Measurements from ENCODE around the gene WDR89. TPM values are rescaled to one million over a fixed set of nuclear protein-coding genes. Genes with fewer than 3 reads are reported as not detected.

The WDR89 gene
- total and polyA plus RNA-seq, 9 donors = 6.7 to 20.2 (median 13.4) TPM

- no peak overlapping the region for H3K4me3 ChIP-seq
- H3K4me1 ChIP-seq (ENCODE audit: insufficient read depth) = no peaks in the 10 kb centered on the region
- no peaks in the 10 kb centered on the region for H3K27me3 ChIP-seq
- no peak overlapping the region for H3K27ac ChIP-seq
- no peaks in the 10 kb centered on the region for H3K36me3 ChIP-seq
- H3K9me3 ChIP-seq = no peaks in the 10 kb centered on the region
- TF ChIP-seq EP300 (IDR thresholded peaks at IDR 0.05) (no peak), CTCF (IDR thresholded peaks at IDR 0.05) (no peak), POLR2A (IDR thresholded peaks at IDR 0.05) (no peak)
- 55 to 78% (median 68%) methylated on average over 4 of the region's 4 CpGs for WGBS, 3 donors
- DNase-seq = no peak
- intact Hi-C loops (cut with DNase I) = no loop called here
Measured at GRCh38 chr14:63659726-63660125, 18.1 kb upstream of the WDR89 start.

GRCh38 chr14:63656194-63656593, 14.5 kb upstream of the WDR89 start:
- Histone ChIP-seq H3K27ac (no peak overlapping the region), H3K9me3 (no peaks in the 10 kb centered on the region), H3K36me3 (no peaks in the 10 kb centered on the region), H3K4me3 (no peak overlapping the region), H3K4me1 (ENCODE audit: insufficient read depth) (no peaks in the 10 kb centered on the region), H3K27me3 (no peaks in the 10 kb centered on the region)
- no peak for TF ChIP-seq EP300 (IDR thresholded peaks at IDR 0.05)
- TF ChIP-seq POLR2A (IDR thresholded peaks at IDR 0.05) = no peak
- TF ChIP-seq CTCF (IDR thresholded peaks at IDR 0.05) = no peak
- intact Hi-C loops (cut with DNase I) = no loop called here
- DNase-seq = no peak
- 88 to 94% (median 93%) methylated on average over 4 of the region's 4 CpGs for WGBS, 3 donors

- Histone ChIP-seq H3K27me3 (no peaks in the 10 kb centered on the region), H3K27ac (no peak overlapping the region), H3K4me3 (no peak overlapping the region), H3K36me3 (no peaks in the 10 kb centered on the region), H3K9me3 (no peaks in the 10 kb centered on the region), H3K4me1 (ENCODE audit: insufficient read depth) (peaks cover 3% of the 10 kb centered on the region)
- no peak for TF ChIP-seq CTCF (IDR thresholded peaks at IDR 0.05)
- TF ChIP-seq EP300 (IDR thresholded peaks at IDR 0.05) = no peak
- no peak for TF ChIP-seq POLR2A (IDR thresholded peaks at IDR 0.05)
- 66 to 75% (median 70%) methylated on average over 2 of the region's 2 CpGs for WGBS, 3 donors
- intact Hi-C loops (cut with DNase I) = no loop called here
- DNase-seq = no peak
Measured at GRCh38 chr14:63654936-63655335, 13.3 kb upstream of the WDR89 start.

GRCh38 chr14:63654346-63654745, 12.7 kb upstream of the WDR89 start:
- WGBS, 3 donors = 93 to 98% (median 95%) methylated on average over 2 of the region's 2 CpGs
- intact Hi-C loops (cut with DNase I) = no loop called here
- H3K9me3 ChIP-seq = no peaks in the 10 kb centered on the region
- peaks cover 3% of the 10 kb centered on the region for H3K4me1 ChIP-seq (ENCODE audit: insufficient read depth)
- TF ChIP-seq CTCF (IDR thresholded peaks at IDR 0.05) = no peak
- no peak for TF ChIP-seq POLR2A (IDR thresholded peaks at IDR 0.05)
- TF ChIP-seq EP300 (IDR thresholded peaks at IDR 0.05) = no peak
- H3K27ac ChIP-seq = no peak overlapping the region
- no peaks in the 10 kb centered on the region for H3K27me3 ChIP-seq
- no peak overlapping the region for H3K4me3 ChIP-seq
- no peaks in the 10 kb centered on the region for H3K36me3 ChIP-seq
- DNase-seq = no peak

GRCh38 chr14:63652406-63652805, 10.7 kb upstream of the WDR89 start:
- no peak overlapping the region for H3K27ac ChIP-seq
- no peaks in the 10 kb centered on the region for H3K36me3 ChIP-seq
- intact Hi-C loops (cut with DNase I) = no loop called here
- no peaks in the 10 kb centered on the region for H3K27me3 ChIP-seq
- no peak for DNase-seq
- H3K4me3 ChIP-seq = no peak overlapping the region
- TF ChIP-seq POLR2A (IDR thresholded peaks at IDR 0.05) = no peak
- TF ChIP-seq EP300 (IDR thresholded peaks at IDR 0.05) = no peak
- no peak for TF ChIP-seq CTCF (IDR thresholded peaks at IDR 0.05)
- WGBS, 3 donors = 92 to 93% (median 92%) methylated on average over 3 of the region's 3 CpGs
- no peaks in the 10 kb centered on the region for H3K9me3 ChIP-seq
- peaks cover 3% of the 10 kb centered on the region for H3K4me1 ChIP-seq (ENCODE audit: insufficient read depth)

All from ovary (tissue), 9 donors.